HG03025 (cell line): Measurements from ENCODE around the gene ACTN1.

ENCODE experiments used
- ATAC-seq: cut with Tn5 transposase; IDR thresholded peaks from one replicate; pipeline ENCODE4 v1.9.1; 2021; ENCODE audit warnings: mild to moderate bottlenecking, moderate library complexity; ENCODE audit not compliant: unreplicated experiment, low FRiP score

The ACTN1 gene

GRCh38 chr14:68970736-68971135 lies 8.4 kb downstream of the ACTN1 start:
- ATAC-seq: no peak

GRCh38 chr14:68970038-68970612 lies 9.0 kb downstream of the ACTN1 start:
- ATAC-seq: no peak

- no peak for ATAC-seq
Measured at GRCh38 chr14:68969278-68970033, 9.6 kb downstream of the ACTN1 start.

- no peak for ATAC-seq
Measured at GRCh38 chr14:68968721-68969120, 10.4 kb downstream of the ACTN1 start.

- no peak for ATAC-seq
Measured at GRCh38 chr14:68968051-68968450, 11.1 kb downstream of the ACTN1 start.

GRCh38 chr14:68967459-68967940 lies 11.6 kb downstream of the ACTN1 start:
- no peak for ATAC-seq

- ATAC-seq: no peak
Measured at GRCh38 chr14:68966872-68967301, 12.2 kb downstream of the ACTN1 start.

GRCh38 chr14:68965261-68965761 lies 13.8 kb downstream of the ACTN1 start:
- no peak for ATAC-seq

GRCh38 chr14:68964300-68965093 lies 14.6 kb downstream of the ACTN1 start:
- ATAC-seq: no peak

- ATAC-seq: no peak
Measured at GRCh38 chr14:68962681-68963080, 16.4 kb downstream of the ACTN1 start.

- no peak for ATAC-seq
Measured at GRCh38 chr14:68961781-68962584, 17.1 kb downstream of the ACTN1 start.

- ATAC-seq: no peak
Measured at GRCh38 chr14:68961361-68961760, 17.7 kb downstream of the ACTN1 start.

- ATAC-seq: no peak
Measured at GRCh38 chr14:68960123-68960522, 19.0 kb downstream of the ACTN1 start.

- no peak for ATAC-seq
Measured at GRCh38 chr14:68959035-68959434, 20.1 kb downstream of the ACTN1 start.

- ATAC-seq: no peak
Measured at GRCh38 chr14:68958553-68958952, 20.5 kb downstream of the ACTN1 start.

GRCh38 chr14:68957775-68958174 lies 21.3 kb downstream of the ACTN1 start:
- ATAC-seq: no peak

- no peak for ATAC-seq
Measured at GRCh38 chr14:68956724-68957123, 22.4 kb downstream of the ACTN1 start.

- ATAC-seq: no peak
Measured at GRCh38 chr14:68955851-68956179, 23.3 kb downstream of the ACTN1 start.

GRCh38 chr14:68955164-68955850 lies 23.8 kb downstream of the ACTN1 start:
- ATAC-seq: no peak

- ATAC-seq: no peak
Measured at GRCh38 chr14:68953196-68953555, 25.9 kb downstream of the ACTN1 start.
